ENCODE results near the gene PHF21B.
"Not testable (repeated sequence)": the region's sequence is repeated elsewhere in the genome, so short reads cannot be mapped to it uniquely, and the experiment has no call there.

The PHF21B gene

DNA sequence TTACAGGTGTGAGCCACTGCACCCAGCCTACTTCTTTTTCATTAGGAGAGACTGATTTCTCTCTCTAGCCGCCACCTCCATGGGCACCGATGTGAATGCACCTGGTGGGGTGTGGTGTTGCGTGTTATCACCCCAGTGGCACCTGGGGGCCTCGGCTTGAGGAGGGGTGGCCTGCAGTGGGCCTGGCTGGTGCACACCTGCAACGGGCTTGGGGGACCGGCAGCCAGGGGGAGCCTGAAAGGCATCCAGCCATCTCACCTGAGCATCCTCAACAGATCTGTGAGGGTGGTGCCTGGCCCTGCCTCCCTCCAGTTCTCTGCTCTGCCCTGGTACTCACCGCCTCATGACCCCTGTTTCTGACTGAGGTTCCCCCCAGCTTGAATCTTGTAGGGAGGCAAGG, 148.6 kb downstream of the PHF21B start:
- no peak for DNase-seq

DNA sequence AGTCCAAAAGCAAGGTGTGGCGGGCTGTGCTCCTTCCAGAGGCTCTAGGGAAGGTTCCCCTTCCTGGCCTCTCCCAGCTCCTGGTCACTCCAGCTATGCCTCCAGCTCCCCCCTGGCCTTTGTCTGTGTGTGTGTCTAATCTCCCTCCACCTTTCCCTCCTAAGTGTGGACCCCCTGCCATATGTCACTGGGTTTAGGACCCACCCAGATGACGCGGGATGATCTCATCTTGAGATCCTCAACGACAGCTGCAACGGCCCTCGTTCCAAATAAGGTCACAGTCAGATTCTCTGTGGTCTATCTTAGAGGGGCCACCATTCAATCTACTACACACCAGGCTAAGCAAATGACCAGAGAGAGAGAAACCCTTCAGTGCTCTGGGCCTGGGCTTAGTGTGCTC, 149.5 kb downstream of the PHF21B start:
- DNase-seq: no peak

DNA sequence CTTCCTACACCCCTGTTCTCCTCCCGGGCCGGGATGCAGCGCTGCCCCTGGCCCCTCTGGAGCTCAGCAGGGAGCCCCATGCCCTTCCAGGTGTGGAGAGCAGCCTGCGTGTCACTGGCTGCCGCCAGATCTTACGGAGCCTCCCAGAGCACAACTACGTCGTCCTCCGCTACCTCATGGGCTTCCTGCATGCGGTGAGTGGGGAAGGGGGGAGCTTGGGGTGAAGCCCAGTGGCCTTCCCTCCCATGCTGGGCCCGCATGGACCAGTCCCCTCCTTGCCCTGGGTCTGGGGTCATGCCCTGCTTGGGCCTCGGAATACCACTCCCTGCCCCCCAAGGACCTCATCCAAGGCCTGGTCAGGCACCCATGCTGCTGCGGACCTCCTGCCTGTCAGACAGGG, 150.2 kb downstream of the PHF21B start:
- DNase-seq: no peak

DNA sequence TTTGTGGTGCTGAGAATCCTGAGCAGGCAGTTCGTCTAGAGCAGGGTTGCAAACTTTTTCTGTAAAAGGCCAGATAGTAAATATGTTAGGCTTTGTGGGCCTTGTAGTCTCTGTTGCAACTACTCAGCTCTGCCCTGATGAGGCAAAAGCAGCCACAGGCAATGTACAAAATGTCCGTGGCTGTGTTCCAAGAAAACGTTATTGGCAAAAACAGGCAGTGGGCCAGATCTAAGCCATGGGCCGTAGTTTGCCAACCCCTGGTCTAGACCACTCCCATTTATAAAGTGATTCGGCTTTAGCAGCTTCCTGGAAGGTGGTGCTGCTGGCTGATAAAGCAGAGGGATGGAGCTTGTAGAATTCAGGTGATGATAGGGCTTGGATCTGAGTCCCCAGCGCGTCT, 151.0 kb downstream of the PHF21B start:
- not testable (repeated sequence) for DNase-seq

DNA sequence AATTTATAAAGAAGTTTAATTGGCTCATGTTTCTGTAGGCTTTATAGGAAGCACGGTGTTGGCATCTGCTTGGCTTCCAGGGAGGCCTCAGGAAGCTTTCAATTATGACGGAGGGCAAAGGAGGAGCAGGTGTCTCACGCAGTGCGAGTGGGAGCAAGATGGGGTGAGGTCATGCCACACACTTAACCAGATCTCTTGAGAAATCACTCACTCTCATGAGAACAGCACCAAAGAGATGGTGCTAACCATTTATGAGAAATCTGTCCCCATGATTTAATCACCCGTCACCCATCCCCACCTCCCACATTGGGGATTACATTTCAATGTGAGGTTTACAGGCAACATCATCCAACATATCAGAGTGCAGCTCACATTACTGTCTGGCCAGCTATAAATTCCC, 153.9 kb downstream of the PHF21B start:
- DNase-seq: no peak

DNA sequence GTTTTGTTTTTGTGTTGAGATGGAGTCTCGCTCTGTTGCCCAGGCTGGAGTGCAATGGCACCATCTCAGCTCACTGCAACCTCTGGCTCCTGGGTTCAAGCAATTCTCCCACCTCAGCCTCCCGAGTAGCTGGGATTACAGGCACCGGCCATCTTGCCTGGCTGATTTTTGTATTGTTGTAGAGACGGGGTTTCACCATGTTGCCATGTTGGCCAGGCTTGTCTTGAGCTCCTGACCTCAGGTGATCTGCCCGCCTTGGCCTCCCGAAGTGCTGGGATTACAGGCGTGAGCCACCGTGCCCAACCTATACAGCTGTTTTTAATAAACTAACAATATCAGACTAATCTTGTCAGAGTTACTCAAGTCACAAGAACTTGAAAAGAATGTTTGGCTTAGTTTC, 155.2 kb downstream of the PHF21B start:
- not testable (repeated sequence) for DNase-seq

DNA sequence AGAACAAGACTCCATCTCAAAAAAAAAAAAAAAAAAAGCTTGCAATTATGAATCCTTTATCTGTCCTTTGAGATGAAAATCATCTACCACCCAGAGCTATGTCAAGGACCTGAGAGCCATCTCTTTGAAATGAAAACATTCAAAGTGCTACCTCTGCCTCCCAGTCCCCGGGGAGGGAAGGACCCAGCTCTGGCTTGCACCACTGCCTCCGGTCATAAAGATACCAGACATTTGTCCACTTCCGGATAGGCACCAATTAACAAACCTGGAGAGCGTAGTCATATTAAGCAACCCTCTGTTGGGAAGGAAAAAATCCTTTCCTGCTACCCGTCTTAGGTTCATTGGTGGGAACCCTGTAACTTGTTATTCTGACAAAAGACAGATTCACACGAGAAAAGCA, 158.9 kb downstream of the PHF21B start:
- no peak for DNase-seq

DNA sequence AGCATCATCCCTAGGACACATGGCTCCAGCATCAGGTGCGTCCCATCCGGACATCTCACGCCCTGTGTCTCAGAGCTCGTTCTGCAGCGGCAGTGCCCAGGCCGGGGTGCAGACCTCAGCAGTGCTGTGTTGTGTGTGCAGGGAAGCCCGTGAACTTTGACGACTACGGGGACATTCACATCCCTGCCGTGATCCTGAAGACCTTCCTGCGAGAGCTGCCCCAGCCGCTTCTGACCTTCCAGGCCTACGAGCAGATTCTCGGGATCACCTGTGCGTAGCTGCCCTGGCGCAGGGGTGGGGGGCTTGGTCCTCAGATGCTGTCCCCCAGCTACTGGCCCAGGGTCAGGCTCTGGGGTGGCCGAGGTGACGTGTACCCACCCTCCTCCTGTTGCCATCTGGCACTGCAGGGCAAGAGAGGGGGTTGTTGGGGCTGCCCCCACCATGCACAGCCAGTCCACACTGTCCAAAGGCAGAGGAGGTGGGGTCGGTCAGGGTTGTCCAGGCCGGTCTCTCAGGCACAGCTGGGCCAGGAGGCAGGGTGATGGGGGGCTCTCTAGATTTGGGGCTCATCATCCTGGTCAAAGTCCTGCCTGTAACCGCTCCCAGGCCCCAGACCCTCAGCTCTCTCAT, 160.9 kb downstream of the PHF21B start:
- no peak for DNase-seq

DNA sequence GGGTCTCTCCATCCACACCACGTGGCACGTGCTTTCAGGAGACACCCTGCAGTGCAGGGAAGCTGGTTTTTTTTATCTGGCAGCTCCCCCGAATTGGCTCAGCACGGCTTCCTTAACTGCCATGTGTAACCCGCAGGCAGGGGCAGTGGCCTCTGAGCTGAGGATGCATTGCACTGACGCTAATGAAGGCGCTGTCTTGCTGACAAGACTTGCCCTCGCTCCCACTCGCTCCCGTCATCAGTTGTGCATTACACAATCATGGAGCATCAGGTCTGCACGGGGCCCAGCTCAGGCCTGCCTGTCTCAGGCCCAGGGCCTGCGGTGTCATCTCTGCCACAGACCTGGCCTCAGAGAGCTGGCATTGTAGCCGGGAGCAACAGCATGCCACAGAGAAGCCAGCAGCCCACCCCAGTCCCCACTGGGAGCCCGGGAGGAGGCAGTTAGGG, 161.5 kb downstream of the PHF21B start:
- no peak for DNase-seq

DNA sequence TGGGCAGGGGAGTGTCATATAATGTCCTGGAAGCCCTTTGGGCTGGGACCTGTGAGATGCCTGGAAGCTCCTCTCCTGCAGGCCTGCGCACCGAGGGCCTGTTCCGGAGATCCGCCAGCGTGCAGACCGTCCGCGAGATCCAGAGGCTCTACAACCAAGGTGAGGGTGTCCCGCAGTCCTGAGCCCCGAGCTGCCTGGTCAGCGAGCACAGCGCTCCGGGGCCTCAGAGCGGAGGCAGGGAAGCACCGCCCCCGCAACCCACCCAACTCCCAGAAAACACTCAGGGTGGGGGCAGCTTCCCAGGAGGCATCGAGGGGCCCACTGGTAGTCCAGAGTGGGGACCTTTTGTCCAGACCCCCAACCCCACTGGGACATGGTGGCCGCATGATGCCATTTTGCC, 161.9 kb downstream of the PHF21B start:
- DNase-seq: no peak

DNA sequence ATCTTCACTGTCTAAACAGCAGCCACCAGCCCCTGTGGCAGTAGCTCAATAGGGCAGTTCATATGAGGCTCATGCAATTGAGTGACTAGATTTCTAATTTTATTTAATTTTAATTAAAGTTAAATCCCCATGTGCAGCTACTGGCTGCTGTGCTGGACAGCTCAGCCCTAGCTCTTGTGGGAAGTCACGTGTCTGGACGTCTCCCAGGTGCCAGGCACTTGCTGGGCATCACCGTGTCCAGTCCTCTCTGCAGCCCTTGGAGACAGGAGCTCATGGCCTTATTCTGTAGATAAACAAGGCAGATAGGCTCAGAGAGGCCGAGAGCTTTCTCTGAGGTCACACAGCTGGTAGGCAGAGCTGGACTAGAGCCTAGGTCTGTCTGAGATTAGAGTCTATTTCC, 162.4 kb downstream of the PHF21B start:
- no peak for DNase-seq

DNA sequence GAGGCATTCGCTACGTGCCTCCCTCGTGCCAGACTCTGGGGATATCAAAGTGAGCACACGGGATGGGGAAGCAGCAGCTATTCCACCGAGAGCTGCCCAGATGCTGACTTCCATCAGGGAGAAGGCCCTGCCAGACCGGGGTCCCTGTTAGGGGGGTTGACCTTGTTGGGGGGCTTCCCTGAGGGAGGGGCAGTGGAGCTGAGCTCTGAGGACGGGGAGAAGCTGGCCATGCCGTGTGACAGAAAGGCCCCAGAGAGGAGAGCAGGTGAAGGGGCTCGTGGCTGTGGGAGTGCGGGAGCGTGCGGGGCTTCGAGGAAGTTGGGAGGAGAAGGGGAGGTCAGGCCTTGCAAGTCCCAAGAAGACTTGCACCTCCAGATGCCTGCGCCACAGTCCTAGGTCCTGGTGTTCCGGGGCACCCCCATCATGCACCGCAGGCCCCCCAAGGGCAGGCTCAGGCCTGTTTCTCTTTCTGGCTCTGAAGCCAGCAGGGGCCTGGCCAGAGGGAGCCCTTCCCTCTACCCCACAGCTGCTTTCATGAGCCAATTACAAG, 163.0 kb downstream of the PHF21B start:
- no peak for DNase-seq

DNA sequence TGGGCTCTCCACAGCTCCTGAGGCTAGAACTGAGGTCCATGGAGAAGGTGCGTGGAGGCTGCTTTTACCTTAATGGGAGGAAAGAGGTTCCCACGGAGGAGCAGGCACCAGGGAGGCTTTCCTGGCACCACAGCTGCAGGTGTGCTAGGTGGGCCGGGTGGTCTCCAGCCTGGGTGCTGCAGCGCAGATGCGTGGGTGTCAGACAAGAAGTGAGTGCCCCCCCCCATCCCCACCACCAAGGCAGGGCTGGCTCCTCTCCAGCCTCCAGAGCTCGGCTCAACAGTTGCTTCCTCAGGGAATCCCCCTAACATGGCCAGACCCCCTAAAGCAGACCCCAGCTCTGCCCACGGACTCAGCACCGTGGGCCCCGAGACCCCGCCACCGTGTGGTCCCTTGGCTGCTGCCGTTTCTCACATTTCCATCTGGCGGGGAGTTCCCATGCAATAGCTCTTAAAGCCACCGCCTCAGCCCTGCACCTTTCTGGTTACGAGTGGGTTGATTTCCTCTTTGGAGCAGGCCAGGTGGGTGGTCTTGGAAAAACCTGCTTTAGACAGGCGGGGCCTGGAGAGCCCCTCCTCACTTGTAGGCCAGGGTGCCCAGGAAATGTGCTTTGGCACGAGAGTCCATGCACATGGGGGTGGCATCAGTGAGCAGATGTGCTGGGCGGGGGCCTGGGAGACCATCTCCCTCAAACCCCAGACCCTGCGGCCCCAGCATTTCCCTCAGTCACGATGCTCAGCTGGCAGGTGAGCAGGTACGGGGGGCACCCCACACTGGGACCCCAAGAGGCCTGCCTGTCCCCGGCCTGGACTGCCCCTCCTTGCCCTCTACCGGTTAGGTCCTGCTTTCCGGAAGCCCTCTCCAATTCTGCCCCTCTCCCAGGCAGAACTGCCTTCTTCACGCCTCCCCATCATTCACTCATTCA, 163.7 kb downstream of the PHF21B start:
- no peak for DNase-seq

DNA sequence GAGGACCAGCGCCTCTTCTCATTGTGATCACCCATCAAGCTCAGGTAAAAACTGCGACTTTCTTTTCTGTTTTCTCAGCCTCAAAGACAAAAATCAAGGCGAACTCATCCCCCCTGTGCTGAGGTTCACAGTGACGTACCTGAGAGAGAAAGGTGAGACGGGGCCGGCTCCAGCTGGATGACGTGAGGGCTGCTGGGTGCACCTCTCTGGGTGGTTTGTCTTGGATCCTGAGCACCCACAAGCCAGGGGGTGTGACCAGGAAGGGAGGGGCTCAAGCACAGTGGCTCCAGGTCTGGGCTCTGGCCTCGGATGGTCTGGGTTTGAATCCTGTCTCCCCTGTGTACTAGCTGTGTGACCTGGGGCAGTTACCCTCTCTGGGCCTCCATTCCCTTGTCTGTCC, 164.6 kb downstream of the PHF21B start:
- DNase-seq: no peak

DNA sequence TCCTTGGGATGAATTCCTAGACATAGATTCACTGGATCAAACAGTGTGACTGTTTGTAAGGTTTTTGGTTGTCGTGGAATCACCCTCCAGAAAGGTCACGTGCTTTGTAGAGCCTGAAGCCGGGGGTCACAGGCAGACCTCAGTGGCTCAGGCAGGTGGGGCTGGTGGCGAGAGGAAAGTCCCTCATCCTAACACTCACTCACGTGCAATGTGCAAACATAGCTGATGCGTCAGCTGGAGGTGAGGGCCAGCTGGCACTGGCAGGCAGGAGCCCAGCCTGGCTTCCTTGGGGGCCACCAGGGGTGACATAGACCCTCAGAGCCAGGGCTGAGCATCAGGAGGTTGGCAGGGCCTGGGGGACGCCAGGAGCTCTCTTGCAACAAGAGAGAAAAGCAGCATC, 167.4 kb downstream of the PHF21B start:
- DNase-seq: no peak

DNA sequence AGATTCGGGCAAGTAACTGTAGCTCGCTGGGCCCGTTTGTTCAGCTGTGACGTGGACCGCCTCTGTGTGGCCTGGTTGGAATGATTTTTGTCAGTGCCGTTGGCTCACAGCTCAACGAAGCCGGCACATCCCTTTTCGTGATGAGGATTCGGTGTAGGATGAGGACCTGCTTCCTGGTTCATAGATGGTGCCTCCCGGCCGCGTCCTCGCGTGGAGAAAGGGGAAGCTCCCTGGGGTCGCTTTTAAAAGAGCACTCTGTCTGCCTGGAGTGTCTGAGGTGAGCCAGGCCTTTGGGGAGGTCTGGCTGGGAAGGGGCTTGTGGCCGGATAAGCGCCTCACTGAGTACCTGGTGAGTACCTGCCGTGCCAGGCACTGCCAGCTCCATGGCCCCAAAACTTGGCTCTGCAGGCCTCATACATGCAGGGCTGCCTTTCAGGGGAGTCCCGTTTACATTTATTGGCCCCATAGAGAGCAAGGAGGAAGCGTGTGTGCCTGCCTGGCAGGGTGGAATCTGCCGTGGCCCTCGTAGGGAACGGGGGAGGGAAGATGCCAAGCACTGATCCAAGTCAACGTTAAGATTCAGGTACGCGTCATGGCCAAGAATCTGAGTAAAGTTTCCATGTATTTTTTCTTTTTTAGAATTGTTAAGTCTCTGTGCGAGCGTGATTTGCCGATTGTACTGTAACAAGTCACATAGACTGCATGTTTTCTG, 169.0 kb downstream of the PHF21B start:
- no peak for DNase-seq

DNA sequence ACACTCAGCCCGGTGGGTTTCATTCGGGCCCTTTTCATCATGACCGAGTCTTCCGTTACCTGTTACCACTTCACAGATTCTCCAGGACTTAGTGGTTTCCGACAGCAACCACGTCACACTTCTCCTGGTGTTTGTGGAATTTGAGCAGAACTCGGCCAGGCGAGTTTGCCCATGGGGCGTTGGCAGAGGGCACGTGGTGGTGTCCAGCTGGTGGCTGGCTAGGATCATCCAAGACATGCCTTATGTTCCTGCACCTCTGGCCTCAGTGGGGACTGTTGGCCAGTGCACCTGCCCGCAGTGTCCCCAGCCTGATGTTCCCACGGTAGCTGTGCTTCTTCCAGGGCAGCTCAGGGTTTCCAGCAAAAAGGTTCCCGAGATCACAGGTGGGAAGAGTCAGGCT, 170.1 kb downstream of the PHF21B start:
- DNase-seq: no peak

DNA sequence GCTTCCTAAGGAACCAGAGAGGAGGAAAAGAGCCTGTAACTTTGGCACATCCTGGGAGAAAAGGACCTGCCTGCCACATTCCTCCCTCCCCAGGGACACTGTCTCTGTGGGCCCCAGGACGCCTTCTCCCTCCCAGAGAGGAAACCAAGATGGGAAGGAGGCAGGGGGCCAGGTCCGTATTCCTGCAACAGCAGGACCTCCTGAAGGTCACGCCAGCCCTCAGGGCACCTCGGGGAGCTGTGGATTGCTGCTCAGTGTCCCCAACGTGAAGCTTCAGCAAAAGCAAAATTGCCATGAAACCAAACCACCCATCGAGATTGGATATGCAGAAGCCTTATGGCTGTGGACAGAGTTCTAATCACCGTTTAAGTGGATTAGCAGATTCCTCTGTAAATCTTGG, 170.7 kb downstream of the PHF21B start:
- DNase-seq: no peak

DNA sequence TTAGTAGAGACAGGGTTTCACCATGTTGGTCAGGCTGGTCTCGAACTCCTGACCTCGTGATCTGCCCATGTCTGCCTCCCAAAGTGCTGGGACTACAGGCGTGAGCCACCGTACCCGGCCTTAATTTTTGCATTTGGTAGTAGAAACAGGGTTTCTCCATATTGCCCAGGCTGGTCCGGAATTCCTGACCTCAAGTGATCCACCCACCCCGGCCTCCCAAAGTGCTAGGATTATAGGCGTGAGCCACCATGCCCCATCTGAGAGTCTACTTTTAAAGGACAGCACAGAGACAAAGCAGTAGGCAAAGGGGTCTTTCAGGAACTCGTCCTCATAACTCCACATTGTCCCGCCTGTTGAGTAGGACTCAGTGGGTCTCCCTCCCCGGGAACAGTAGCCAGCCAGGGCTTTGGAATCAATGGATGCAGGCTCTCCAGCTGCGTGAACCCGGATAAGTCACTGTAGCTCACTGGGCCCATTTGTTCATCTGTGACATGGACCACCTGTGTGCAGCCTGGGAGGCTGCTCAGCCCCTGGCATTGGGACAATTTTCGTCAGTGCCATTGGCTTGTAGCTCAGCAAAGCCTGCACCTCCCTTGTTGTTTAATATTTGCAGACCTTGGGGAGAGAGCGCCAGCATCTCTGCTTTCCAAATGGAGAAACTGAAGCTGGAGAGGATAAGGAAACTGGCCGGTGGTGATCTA, 171.3 kb downstream of the PHF21B start:
- no peak for DNase-seq

DNA sequence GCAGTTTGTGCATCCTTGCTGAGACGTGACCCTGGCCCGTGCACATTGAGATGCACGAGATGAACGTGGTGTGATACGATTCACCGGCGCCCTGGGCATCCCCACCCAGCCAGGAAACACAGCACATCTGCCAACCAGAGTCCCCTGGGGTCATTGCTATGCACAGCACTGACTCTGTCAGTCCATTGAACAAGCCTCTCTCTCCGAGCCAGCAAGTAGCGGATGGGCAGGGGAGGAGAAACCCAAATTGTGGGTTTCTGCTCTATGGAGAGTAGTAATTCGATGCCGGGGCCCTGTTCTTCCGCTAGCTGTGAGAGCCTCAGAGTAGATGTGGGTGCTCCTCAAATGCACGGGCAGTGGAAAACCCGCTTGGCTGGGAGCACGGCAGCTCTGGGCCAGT, 172.3 kb downstream of the PHF21B start:
- DNase-seq: no peak

DNA sequence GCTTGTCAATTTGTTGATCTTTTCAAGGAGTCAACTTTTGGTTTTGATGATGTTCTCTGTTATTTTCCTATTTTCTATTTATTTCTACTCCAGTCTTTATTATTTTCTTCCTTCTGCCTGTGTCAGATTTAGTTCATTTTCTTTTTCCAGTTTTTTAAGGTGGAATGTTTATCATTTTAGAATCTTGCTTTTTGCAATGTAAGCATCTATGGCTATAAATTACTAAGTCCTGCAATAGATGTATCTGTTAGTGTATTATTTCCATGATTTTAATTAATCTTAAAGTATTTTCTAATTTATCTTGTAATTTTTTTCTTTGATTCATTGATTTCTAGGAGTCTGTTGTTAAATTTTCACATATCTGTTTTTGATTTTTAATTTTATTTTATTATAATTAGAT, 175.7 kb downstream of the PHF21B start:
- DNase-seq: no peak

DNA sequence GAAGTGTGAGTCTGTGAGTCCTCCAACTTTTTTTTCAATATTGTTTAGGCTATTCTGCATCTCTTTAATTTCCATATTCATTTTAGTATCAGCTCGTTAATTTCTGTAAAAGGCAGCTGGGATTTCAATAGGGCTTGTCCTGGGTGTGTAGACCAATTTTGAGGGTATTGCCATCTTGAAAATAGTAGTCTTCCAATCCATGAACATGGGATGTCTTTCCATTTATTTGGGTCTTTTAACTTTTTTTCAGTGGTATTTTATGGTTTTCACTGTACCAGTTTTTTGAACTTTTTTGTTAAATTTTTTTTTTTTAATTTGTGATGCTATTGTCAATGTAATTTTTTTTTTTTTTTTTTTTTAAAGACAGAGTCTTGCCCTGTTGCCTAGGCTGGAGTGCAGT, 177.9 kb downstream of the PHF21B start:
- DNase-seq: no peak

All from CD4-positive, alpha-beta T cell treated with Interleukin-21 for 1 hour (primary cell).